H1 (cell line): ENCODE data around the gene WSCD2. TPM values are rescaled to one million over a fixed set of nuclear protein-coding genes. Genes with fewer than 3 reads are reported as not detected.

Experiments used
- CTCF ChIA-PET: fragments of 300-600 bp; sonication (Branson Sonifier 250); formaldehyde crosslinking; loops from one replicate; lab custom pipeline; 2021; ENCODE audit not compliant: partially characterized antibody; lab: Charles Lee
- POLR2A ChIA-PET: fragments of 300-600 bp; sonication (Branson Sonifier 250); formaldehyde crosslinking; loops from one replicate; lab custom pipeline; 2021; ENCODE audit warnings: inconsistent platforms; ENCODE audit not compliant: partially characterized antibody; lab: Charles Lee
- DNase-seq, 2 experiments: peaks; one replicate each; pipeline versions ENCODE4 v3.0.0 to v3.0.0-alpha.2; 2010 to 2022; ENCODE audit warnings: low spot score in 2 of 2, low read depth in 1 of 2, mixed read lengths in 1 of 2
- FAIRE-seq: peaks from 2 replicates; lab custom pipeline; 2011; peaks lifted over from hg19 to GRCh38; lab: Jason Lieb, UNC
- H2AFZ ChIP-seq: 2 replicates; pipeline ENCODE4 v1.8.1; 2012; ENCODE audit warnings: low read length, inconsistent platforms
- H2AK5ac ChIP-seq: 2 replicates; pipeline ENCODE4 v1.6.1; 2013; ENCODE audit warnings: low read depth, low read length
- H2BK120ac ChIP-seq: replicated peaks from 2 replicates; pipeline ENCODE3; 2013; ENCODE audit warnings: low read depth, low read length, inconsistent platforms
- H2BK12ac ChIP-seq: 2 replicates; pipeline ENCODE4 v1.6.1; 2013; ENCODE audit warnings: low read depth, low read length
- H2BK15ac ChIP-seq: 2 replicates; pipeline ENCODE4 v1.6.1; 2013; ENCODE audit warnings: low read length
- H2BK20ac ChIP-seq: 2 replicates; pipeline ENCODE4 v1.6.1; 2013; ENCODE audit warnings: low read length
- H2BK5ac ChIP-seq: 2 replicates; pipeline ENCODE4 v1.6.1; 2013; ENCODE audit warnings: low read depth, low read length
- H3K14ac ChIP-seq: 2 replicates; pipeline ENCODE4 v1.6.1; 2013; ENCODE audit warnings: inconsistent platforms; ENCODE audit not compliant: insufficient read length
- H3K18ac ChIP-seq: 2 replicates; pipeline ENCODE4 v1.6.1; 2013; ENCODE audit warnings: low read length; ENCODE audit errors: extremely low read depth
- H3K23ac ChIP-seq: 2 replicates; pipeline ENCODE4 v1.6.1; 2013; ENCODE audit warnings: inconsistent platforms; ENCODE audit not compliant: insufficient read length
- H3K23me2 ChIP-seq: 2 replicates; pipeline ENCODE4 v1.6.1; 2013; ENCODE audit warnings: low read depth, low read length
- H3K27ac ChIP-seq: 2 replicates; pipeline ENCODE4 v1.6.1; 2011; ENCODE audit warnings: low read depth, low read length, inconsistent platforms
- H3K27me3 ChIP-seq, 4 experiments: replicated peaks in 1 of 4; 1 replicate in 1 of 4; 2 replicates in 3 of 4; pipeline versions ENCODE4 v1.6.1 to v1.8.1; 2011 to 2013; ENCODE audit warnings: low read length in 3 of 4, mild to moderate bottlenecking in 3 of 4, inconsistent platforms in 2 of 4, mixed read lengths in 2 of 4, moderate library complexity in 1 of 4; ENCODE audit not compliant: control insufficient read depth in 3 of 4, insufficient read depth in 3 of 4; ENCODE audit errors: extremely low read depth in 1 of 4
- H3K36me3 ChIP-seq, 4 experiments: 2 replicates each; pipeline versions ENCODE4 v1.6.1 to v1.8.1; 2011 to 2013; ENCODE audit warnings: mild to moderate bottlenecking in 4 of 4, low read length in 3 of 4, moderate library complexity in 2 of 4, control low read depth in 1 of 4, inconsistent platforms in 1 of 4; ENCODE audit not compliant: insufficient read depth in 4 of 4, control insufficient read depth in 2 of 4
- H3K4ac ChIP-seq: replicated peaks from 2 replicates; pipeline ENCODE3; 2013; ENCODE audit warnings: low read length, low read depth, mixed read lengths, inconsistent platforms; ENCODE audit not compliant: insufficient read length
- H3K4me1 ChIP-seq, 4 experiments: replicated peaks in 1 of 4; 1 replicate in 1 of 4; 2 replicates in 3 of 4; pipeline versions ENCODE4 v1.6.1 to v1.8.1; 2011 to 2013; ENCODE audit warnings: low read length in 3 of 4, inconsistent platforms in 2 of 4, mixed read lengths in 1 of 4; ENCODE audit not compliant: insufficient read depth in 4 of 4, control insufficient read depth in 3 of 4
- H3K4me2 ChIP-seq, 2 experiments: 2 replicates each; pipeline versions ENCODE4 v1.6.1 to v1.8.1; 2011 to 2013; ENCODE audit warnings: low read depth in 2 of 2, low read length in 2 of 2, control low read depth in 1 of 2, inconsistent platforms in 1 of 2, mild to moderate bottlenecking in 1 of 2; ENCODE audit not compliant: insufficient read depth in 1 of 2
- H3K4me3 ChIP-seq, 4 experiments: fragments of 200-600, 300-600 bp in 1 of 4; sonication (generic), shearing (Covaris generic), sonication (Bioruptor Twin) in 1 of 4; 2 replicates each; pipeline versions ENCODE4 v1.5.1 to v1.8.1; 2011 to 2016; ENCODE audit warnings: low read length in 4 of 4, low read depth in 3 of 4, control low read depth in 2 of 4, inconsistent platforms in 2 of 4, mild to moderate bottlenecking in 2 of 4, mixed read lengths in 1 of 4, moderate library complexity in 1 of 4; ENCODE audit not compliant: insufficient read depth in 2 of 4; ENCODE audit errors: extremely low read depth in 1 of 4
- H3K56ac ChIP-seq: replicated peaks from 2 replicates; pipeline ENCODE3; 2013; ENCODE audit warnings: low read depth, mild to moderate bottlenecking, mixed read lengths, low read length, inconsistent platforms; ENCODE audit not compliant: insufficient read length
- H3K79me1 ChIP-seq: 2 replicates; pipeline ENCODE4 v1.6.1; 2013; ENCODE audit warnings: low read depth, low read length, control low read depth
- H3K79me2 ChIP-seq, 2 experiments: 2 replicates each; pipeline versions ENCODE4 v1.6.1 to v1.8.1; 2012 to 2013; ENCODE audit warnings: low read length in 2 of 2, mild to moderate bottlenecking in 2 of 2, inconsistent platforms in 1 of 2; ENCODE audit not compliant: insufficient read depth in 2 of 2, control insufficient read depth in 1 of 2
- H3K9ac ChIP-seq, 4 experiments: replicated peaks in 1 of 4; 1 replicate in 1 of 4; 2 replicates in 3 of 4; pipeline versions ENCODE4 v1.6.1 to v1.8.1; 2011 to 2013; ENCODE audit warnings: low read depth in 3 of 4, low read length in 3 of 4, control low read depth in 2 of 4, mild to moderate bottlenecking in 2 of 4, moderate library complexity in 2 of 4, inconsistent platforms in 1 of 4; ENCODE audit errors: extremely low read depth in 1 of 4
- H3K9me3 ChIP-seq, 2 experiments: 2 replicates each; pipeline versions ENCODE4 v1.6.1 to v1.8.1; 2012 to 2013; ENCODE audit warnings: mild to moderate bottlenecking in 2 of 2, moderate library complexity in 2 of 2, control low read depth in 1 of 2, inconsistent platforms in 1 of 2, low read depth in 1 of 2, low read length in 1 of 2, mixed read lengths in 1 of 2; ENCODE audit not compliant: insufficient read depth in 2 of 2
- H4K20me1 ChIP-seq, 2 experiments: replicated peaks in 1 of 2; 2 replicates each; pipeline versions ENCODE3 to v1.8.1; 2011 to 2013; ENCODE audit warnings: inconsistent platforms in 2 of 2, low read length in 2 of 2, mild to moderate bottlenecking in 1 of 2; ENCODE audit not compliant: insufficient read depth in 2 of 2, control insufficient read depth in 1 of 2
- H4K5ac ChIP-seq: 2 replicates; pipeline ENCODE4 v1.6.1; 2013; ENCODE audit warnings: low read length, low read depth, mixed read lengths, inconsistent platforms; ENCODE audit not compliant: insufficient read length
- H4K8ac ChIP-seq: 2 replicates; pipeline ENCODE4 v1.8.0; 2013; ENCODE audit warnings: mild to moderate bottlenecking, moderate library complexity, low read length, inconsistent platforms; ENCODE audit not compliant: insufficient read depth; ENCODE audit errors: extremely low read depth
- H4K91ac ChIP-seq: replicated peaks from 2 replicates; pipeline ENCODE3; 2013; ENCODE audit warnings: low read length, mixed read lengths, inconsistent platforms; ENCODE audit not compliant: insufficient read length
- ASH2L ChIP-seq: fragments of 200-600, 300-600 bp; sonication (generic); IDR thresholded peaks from one replicate; pipeline ENCODE4 v1.7.1; 2017; ENCODE audit warnings: low read length
- CEBPB ChIP-seq: IDR thresholded peaks from 2 replicates; pipeline ENCODE4 v1.6.1; 2012; ENCODE audit warnings: low read depth, low read length
- CTBP2 ChIP-seq: IDR thresholded peaks from 2 replicates; pipeline ENCODE4 v1.7.0; 2011; ENCODE audit warnings: borderline replicate concordance, mild to moderate bottlenecking, moderate library complexity, mixed read lengths, low read length; ENCODE audit not compliant: insufficient read depth, insufficient read length
- MAFK ChIP-seq: IDR thresholded peaks from 2 replicates; pipeline ENCODE4 v1.6.1; 2012; ENCODE audit warnings: low read depth, mild to moderate bottlenecking, improper control_type of control experiment, low read length
- SIN3A ChIP-seq, 2 experiments: IDR thresholded peaks in 1 of 2; conservative IDR thresholded peaks in 1 of 2; 2 replicates each; pipeline ENCODE4 v1.6.1; 2011 to 2012; ENCODE audit warnings: low read length in 2 of 2, improper control_type of control experiment in 1 of 2, low read depth in 1 of 2, mild to moderate bottlenecking in 1 of 2
- WGBS, 2 experiments: shearing (Covaris generic) in 1 of 2; methylation state at CpG; one replicate each; pipeline versions ENCODE4 v1.1.6 to v1.1.7; 2013 to 2015; ENCODE audit warnings: low lambda C conversion rate in 2 of 2, mixed read lengths in 2 of 2, inconsistent platforms in 1 of 2, low coverage in 1 of 2, missing lambda C conversion rate in 1 of 2; ENCODE audit not compliant: insufficient replicate concordance in 2 of 2, insufficient coverage in 1 of 2, insufficient read length in 1 of 2; ENCODE audit errors: extremely low coverage in 1 of 2, missing lambda C conversion rate in 1 of 2; 5-methylcytosine and 5-hydroxymethylcytosine counted together
- polyA plus RNA-seq, 7 experiments: library from polyadenylated mRNA; depleted of rRNA in 3 of 7; stranded (reverse) in 5 of 7; unstranded in 2 of 7; fragments of >200 nt in 5 of 7; fragments of 200-250 nt in 2 of 7; gene quantifications; 1 replicate in 5 of 7; 2 replicates in 1 of 7; 4 replicates in 1 of 7; pipeline versions ENCODE4 v1.2.1 to v1.2.3, GENCODE V29; 2011 to 2013; ENCODE audit warnings: missing spikeins in 2 of 7, mixed read lengths in 2 of 7
- total RNA-seq: library from RNA; stranded (reverse); fragmentation: NEBNext Ultra II Directional; extraction: Animal tissue kit (Norgen Biotek cat#: 25700); gene quantifications from 2 replicates; pipeline ENCODE4 v1.2.1, GENCODE V29; 2021

WSCD2 gene
- total and polyA plus RNA-seq, 2 of the 8 experiments (the other 6 are each of a cell fraction or from before 2014, with no cell fraction given): 1.3 to 2.2 TPM

DNA sequence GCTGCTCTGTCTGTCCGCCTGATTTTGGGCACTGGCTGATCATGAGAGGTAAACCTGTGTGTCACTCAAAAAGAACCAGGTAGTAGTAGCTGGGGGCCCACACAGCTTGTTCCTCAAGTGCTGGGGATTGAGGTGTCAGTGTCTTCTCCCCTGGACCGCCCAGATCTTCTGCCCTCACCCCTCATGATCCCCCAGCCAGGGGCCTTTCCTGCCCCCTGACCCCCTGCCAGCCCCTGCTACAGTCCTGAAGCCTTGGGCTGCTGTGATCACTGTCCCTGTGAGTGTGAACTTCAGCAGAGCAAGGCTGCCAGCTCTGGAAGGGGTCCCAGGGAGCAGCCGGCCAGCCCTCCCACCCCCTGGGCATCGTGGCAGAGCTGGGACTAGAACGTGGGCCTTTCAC, 11.4 kb downstream of the WSCD2 start:
- no peak overlapping the region for H4K91ac ChIP-seq
- H3K14ac ChIP-seq: no peak overlapping the region
- no peaks in the 10 kb centered on the region for H3K79me1 ChIP-seq
- no peak overlapping the region for H2BK120ac ChIP-seq
- peaks cover 3 to 8% (median 6%) of the 10 kb centered on the region in 4 experiments; a peak in 5 of 7 replicates for H3K4me1 ChIP-seq
- no peak for TF ChIP-seq MAFK
- no peak for TF ChIP-seq SIN3A (conservative IDR thresholded peaks at IDR 0.05 in 1 of 2, IDR thresholded peaks at IDR 0.05 in 1 of 2; ENCODE audit: low read depth in 1 of 2, low read length in 2 of 2)
- TF ChIP-seq CTBP2: no peak
- no peak for TF ChIP-seq CEBPB
- TF ChIP-seq ASH2L: no peak
- H3K27ac ChIP-seq: no peak overlapping the region
- 80% methylated on average over 2 of the region's 5 CpGs; no CpG with 5 or more reads in 1 of the 2 experiments for whole genome bisulfite sequencing, 2 experiments
- no peak overlapping the region for H3K4ac ChIP-seq
- H2BK5ac ChIP-seq: no peak overlapping the region
- no peak overlapping the region for H2BK20ac ChIP-seq
- no peaks in the 10 kb centered on the region for H3K27me3 ChIP-seq
- no peak overlapping the region for H2AFZ ChIP-seq
- no peak overlapping the region for H3K4me3 ChIP-seq
- H2BK12ac ChIP-seq: no peak overlapping the region
- H3K79me2 ChIP-seq: no peaks in the 10 kb centered on the region
- no peak overlapping the region for H3K18ac ChIP-seq
- no peak overlapping the region for H3K9ac ChIP-seq
- H3K4me2 ChIP-seq: no peak overlapping the region
- no peak overlapping the region for H3K56ac ChIP-seq
- no peaks in the 10 kb centered on the region for H3K9me3 ChIP-seq
- no peaks in the 10 kb centered on the region for H3K23me2 ChIP-seq
- FAIRE-seq: no peak
- no peak overlapping the region for H2AK5ac ChIP-seq
- H3K36me3 ChIP-seq: no peaks in the 10 kb centered on the region
- CTCF ChIA-PET: interaction anchor here (0.6 to 8.5 kb wide), 5 partner anchors 11 to 354 kb away, joined by 3 to 64 read pairs (median 6); partner anchors contain the start of gene WSCD2
- no peak overlapping the region for H4K8ac ChIP-seq
- no peak overlapping the region for H3K23ac ChIP-seq
- H2BK15ac ChIP-seq: no peak overlapping the region
- no peak overlapping the region for H4K5ac ChIP-seq
- POLR2A ChIA-PET: interaction anchor here (0.8 kb wide), 1 partner anchor 12 kb away, joined by 3 read pairs; no protein-coding TSS in a partner anchor
- no peak for DNase-seq
- no peaks in the 10 kb centered on the region for H4K20me1 ChIP-seq
